ENCODE measurements around the gene ZNF180. TPM values are rescaled to one million over a fixed set of nuclear protein-coding genes. Genes with fewer than 3 reads are reported as not detected.

Gene ZNF180
- total RNA-seq, 1 experiment from 2014 or later: 8.9 TPM

GRCh38 chr19:44530777-44531176 lies 30.5 kb upstream of the ZNF180 start:
- H3K9me3 Mint-ChIP-seq: peaks cover 48% of the 10 kb centered on the region
- H3K27ac Mint-ChIP-seq: no peak overlapping the region
- ATAC-seq (no peak), DNase-seq (ENCODE audit: low spot score) (no peak)
- TF ChIP-seq ZBTB21 (CRISPR knock-in tag; IDR thresholded peaks at IDR 0.05; ENCODE audit: borderline replicate concordance) (no peak), OVOL2 (CRISPR knock-in tag; IDR thresholded peaks at IDR 0.05; ENCODE audit: borderline replicate concordance) (no peak), JUN (CRISPR knock-in tag; IDR thresholded peaks at IDR 0.05) (no peak), TEAD4 (CRISPR knock-in tag; IDR thresholded peaks at IDR 0.05) (no peak), USF2 (CRISPR knock-in tag; IDR thresholded peaks at IDR 0.05) (no peak), ERG (CRISPR knock-in tag; IDR thresholded peaks at IDR 0.05) (no peak), PRRX2 (CRISPR knock-in tag; IDR thresholded peaks at IDR 0.05) (no peak), MAX (CRISPR knock-in tag; IDR thresholded peaks at IDR 0.05) (no peak), SMAD4 (CRISPR knock-in tag; IDR thresholded peaks at IDR 0.05) (no peak), MYBL2 (CRISPR knock-in tag; IDR thresholded peaks at IDR 0.05) (no peak), ZNF232 (CRISPR knock-in tag; IDR thresholded peaks at IDR 0.05) (no peak), KAT7 (CRISPR knock-in tag; IDR thresholded peaks at IDR 0.05; ENCODE audit: borderline replicate concordance) (no peak), TEAD1 (CRISPR knock-in tag; IDR thresholded peaks at IDR 0.05) (no peak), ZNF671 (CRISPR knock-in tag; IDR thresholded peaks at IDR 0.05) (no peak), ZNF121 (CRISPR knock-in tag; IDR thresholded peaks at IDR 0.05) (no peak), ZNF425 (CRISPR knock-in tag; conservative IDR thresholded peaks at IDR 0.05) (no peak), USF1 (CRISPR knock-in tag; IDR thresholded peaks at IDR 0.05) (no peak), E2F5 (CRISPR knock-in tag; IDR thresholded peaks at IDR 0.05) (no peak), ARID4B (CRISPR knock-in tag; IDR thresholded peaks at IDR 0.05; ENCODE audit: borderline replicate concordance) (no peak)
- H3K27me3 Mint-ChIP-seq (ENCODE audit: low read depth): peaks cover 60% of the 10 kb centered on the region
- ChIA-PET CTCF (interaction anchor here (0.7 to 1.9 kb wide), 4 partner anchors 21 to 85 kb away, joined by 3 to 8 read pairs (median 4); partner anchors contain the start of gene ZNF180), POLR2A (no interaction called here)
- H3K36me3 Mint-ChIP-seq: peaks cover 2% of the 10 kb centered on the region
- H3K4me1 Mint-ChIP-seq: no peaks in the 10 kb centered on the region
- H3K4me3 Mint-ChIP-seq: no peak overlapping the region

Data from WTC11 (cell line).